ENCODE results near the gene HDAC8.
"Not testable (repeated sequence)": the region's sequence is repeated elsewhere in the genome, so short reads cannot be mapped to it uniquely, and the experiment has no call there.

Gene HDAC8

GRCh38 chrX:72566448-72566847 is 6.2 kb downstream of the HDAC8 start:
- DNase-seq = no peak
- H3K4me1 Mint-ChIP-seq = peaks cover 6% of the 10 kb centered on the region
- no peaks in the 10 kb centered on the region for H3K27me3 Mint-ChIP-seq
- H3K27ac Mint-ChIP-seq = no peak overlapping the region
- H3K36me3 Mint-ChIP-seq = peaks cover 28% of the 10 kb centered on the region
- H3K9me3 Mint-ChIP-seq = no peaks in the 10 kb centered on the region
- CTCF ChIA-PET = no interaction called here
- H3K4me3 Mint-ChIP-seq = no peak overlapping the region

GRCh38 chrX:72559655-72560054 is 13.0 kb downstream of the HDAC8 start:
- H3K4me1 Mint-ChIP-seq, H3K4me3 Mint-ChIP-seq, DNase-seq, H3K27ac Mint-ChIP-seq, H3K9me3 Mint-ChIP-seq, H3K27me3 Mint-ChIP-seq, CTCF ChIA-PET: not testable (repeated sequence)
- H3K36me3 Mint-ChIP-seq = peaks cover 34% of the 10 kb centered on the region

GRCh38 chrX:72554448-72555140 is 18.0 kb downstream of the HDAC8 start:
- no peaks in the 10 kb centered on the region for H3K27me3 Mint-ChIP-seq
- H3K9me3 Mint-ChIP-seq = no peaks in the 10 kb centered on the region
- no peak overlapping the region for H3K4me3 Mint-ChIP-seq
- no peak for DNase-seq
- H3K36me3 Mint-ChIP-seq = peaks cover 24% of the 10 kb centered on the region
- no peak overlapping the region for H3K27ac Mint-ChIP-seq
- CTCF ChIA-PET = no interaction called here
- H3K4me1 Mint-ChIP-seq = peaks cover 3% of the 10 kb centered on the region

GRCh38 chrX:72552443-72552842 is 20.2 kb downstream of the HDAC8 start:
- CTCF ChIA-PET, H3K4me1 Mint-ChIP-seq, H3K4me3 Mint-ChIP-seq, H3K9me3 Mint-ChIP-seq, DNase-seq, H3K27ac Mint-ChIP-seq, H3K27me3 Mint-ChIP-seq: not testable (repeated sequence)
- H3K36me3 Mint-ChIP-seq = peaks cover 21% of the 10 kb centered on the region

GRCh38 chrX:72545990-72546389 is 26.7 kb downstream of the HDAC8 start:
- Mint-ChIP-seq H3K4me1 (no peaks in the 10 kb centered on the region), H3K9me3 (no peaks in the 10 kb centered on the region), H3K4me3 (no peak overlapping the region), H3K36me3 (peaks cover 19% of the 10 kb centered on the region), H3K27me3 (no peaks in the 10 kb centered on the region), H3K27ac (no peak overlapping the region)
- DNase-seq = no peak
- CTCF ChIA-PET = no interaction called here

GRCh38 chrX:72540318-72540717 is 32.3 kb downstream of the HDAC8 start:
- H3K36me3 Mint-ChIP-seq = peaks cover 3% of the 10 kb centered on the region
- no peak overlapping the region for H3K4me3 Mint-ChIP-seq
- no peaks in the 10 kb centered on the region for H3K27me3 Mint-ChIP-seq
- no peaks in the 10 kb centered on the region for H3K9me3 Mint-ChIP-seq
- DNase-seq = no peak
- no peaks in the 10 kb centered on the region for H3K4me1 Mint-ChIP-seq
- CTCF ChIA-PET = interaction anchor here (1.0 to 1.1 kb wide), 2 partner anchors 10 to 15 kb away, joined by 3 read pairs; no protein-coding TSS in a partner anchor
- no peak overlapping the region for H3K27ac Mint-ChIP-seq

- no peak overlapping the region for H3K27ac Mint-ChIP-seq
- H3K4me1 Mint-ChIP-seq = no peaks in the 10 kb centered on the region
- no peaks in the 10 kb centered on the region for H3K9me3 Mint-ChIP-seq
- CTCF ChIA-PET = interaction anchor here (1.0 kb wide), 1 partner anchor 15 kb away, joined by 3 read pairs; no protein-coding TSS in a partner anchor
- H3K27me3 Mint-ChIP-seq = no peaks in the 10 kb centered on the region
- no peak for DNase-seq
- peaks cover 3% of the 10 kb centered on the region for H3K36me3 Mint-ChIP-seq
- H3K4me3 Mint-ChIP-seq = no peak overlapping the region
These were observed 32.8 kb downstream of the HDAC8 start for GRCh38 chrX:72539822-72540221.

GRCh38 chrX:72536542-72536941 is 36.1 kb downstream of the HDAC8 start:
- CTCF ChIA-PET = no interaction called here
- H3K4me1 Mint-ChIP-seq = no peaks in the 10 kb centered on the region
- no peaks in the 10 kb centered on the region for H3K27me3 Mint-ChIP-seq
- H3K9me3 Mint-ChIP-seq = no peaks in the 10 kb centered on the region
- H3K36me3 Mint-ChIP-seq = no peaks in the 10 kb centered on the region
- no peak overlapping the region for H3K4me3 Mint-ChIP-seq
- DNase-seq = no peak
- H3K27ac Mint-ChIP-seq = no peak overlapping the region

- no peak overlapping the region for H3K4me3 Mint-ChIP-seq
- peaks cover 16% of the 10 kb centered on the region for H3K36me3 Mint-ChIP-seq
- no peak overlapping the region for H3K27ac Mint-ChIP-seq
- peaks cover 2% of the 10 kb centered on the region for H3K4me1 Mint-ChIP-seq
- peaks cover 5% of the 10 kb centered on the region for H3K9me3 Mint-ChIP-seq
- no peak for DNase-seq
- CTCF ChIA-PET = no interaction called here
- H3K27me3 Mint-ChIP-seq = no peaks in the 10 kb centered on the region
These were observed 40.3 kb downstream of the HDAC8 start for GRCh38 chrX:72532366-72532765.

GRCh38 chrX:72526534-72527508 is 45.8 kb downstream of the HDAC8 start:
- no peak for DNase-seq
- CTCF ChIA-PET = no interaction called here
- Mint-ChIP-seq H3K36me3 (peaks cover 16% of the 10 kb centered on the region), H3K4me3 (no peak overlapping the region), H3K27ac (peak overlapping the region; percentile 40), H3K9me3 (peaks cover 8% of the 10 kb centered on the region), H3K4me1 (peaks cover 14% of the 10 kb centered on the region), H3K27me3 (no peaks in the 10 kb centered on the region)

GRCh38 chrX:72498782-72499181 is 73.9 kb downstream of the HDAC8 start:
- no peaks in the 10 kb centered on the region for H3K27me3 Mint-ChIP-seq
- CTCF ChIA-PET = no interaction called here
- H3K36me3 Mint-ChIP-seq = peaks cover 10% of the 10 kb centered on the region
- no peak for DNase-seq
- H3K9me3 Mint-ChIP-seq = peaks cover 5% of the 10 kb centered on the region
- H3K4me3 Mint-ChIP-seq = no peak overlapping the region
- H3K4me1 Mint-ChIP-seq = no peaks in the 10 kb centered on the region
- H3K27ac Mint-ChIP-seq = no peak overlapping the region

- no peak overlapping the region for H3K4me3 Mint-ChIP-seq
- no peak overlapping the region for H3K27ac Mint-ChIP-seq
- DNase-seq = no peak
- H3K9me3 Mint-ChIP-seq = peaks cover 4% of the 10 kb centered on the region
- peaks cover 2% of the 10 kb centered on the region for H3K4me1 Mint-ChIP-seq
- CTCF ChIA-PET = no interaction called here
- H3K27me3 Mint-ChIP-seq = no peaks in the 10 kb centered on the region
- H3K36me3 Mint-ChIP-seq = peaks cover 16% of the 10 kb centered on the region
These were observed 77.6 kb downstream of the HDAC8 start for GRCh38 chrX:72495046-72495445.

- Mint-ChIP-seq H3K27ac (no peak overlapping the region), H3K36me3 (peaks cover 24% of the 10 kb centered on the region), H3K4me3 (no peak overlapping the region), H3K9me3 (no peaks in the 10 kb centered on the region), H3K4me1 (peaks cover 2% of the 10 kb centered on the region), H3K27me3 (no peaks in the 10 kb centered on the region)
- CTCF ChIA-PET = no interaction called here
- DNase-seq = no peak
These were observed 80.1 kb downstream of the HDAC8 start for GRCh38 chrX:72492499-72492898.

- H3K9me3 Mint-ChIP-seq, H3K4me1 Mint-ChIP-seq, CTCF ChIA-PET, DNase-seq, H3K4me3 Mint-ChIP-seq, H3K27ac Mint-ChIP-seq, H3K27me3 Mint-ChIP-seq: not testable (repeated sequence)
- peaks cover 29% of the 10 kb centered on the region for H3K36me3 Mint-ChIP-seq
These were observed 82.4 kb downstream of the HDAC8 start for GRCh38 chrX:72490221-72490620.

- Mint-ChIP-seq H3K27me3 (no peaks in the 10 kb centered on the region), H3K27ac (peak overlapping the region; percentile 35), H3K4me3 (no peak overlapping the region), H3K36me3 (peaks cover 20% of the 10 kb centered on the region), H3K4me1 (peaks cover 2% of the 10 kb centered on the region), H3K9me3 (no peaks in the 10 kb centered on the region)
- CTCF ChIA-PET = no interaction called here
- DNase-seq = no peak
These were observed 85.0 kb downstream of the HDAC8 start for GRCh38 chrX:72487661-72488060.
